Neural progenitor cell (in vitro differentiated cells): ENCODE data around the gene SLC22A23. TPM values are rescaled to one million over a fixed set of nuclear protein-coding genes. Genes with fewer than 3 reads are reported as not detected.
A peak's percentile ranks its signal among the peaks of the same experiment; 100 is the strongest.

Experiments
- DNase-seq: peaks from one replicate; pipeline ENCODE4 v3.0.0-alpha.2; 2016; ENCODE audit warnings: low spot score
- H2AFZ ChIP-seq: fragments of 200-600 bp; sonication (generic); replicated peaks from 2 replicates; pipeline ENCODE4 v1.6.1; 2016; ENCODE audit warnings: antibody characterized with exemption
- H3F3A ChIP-seq: fragments of 200-600 bp; sonication (generic); 2 replicates; pipeline ENCODE4 v1.6.1; 2016; ENCODE audit warnings: antibody characterized with exemption, low read depth
- H3K27ac ChIP-seq: fragments of 200-600 bp; sonication (generic); 2 replicates; pipeline ENCODE4 v1.5.1; 2016; ENCODE audit warnings: mild to moderate bottlenecking
- H3K27me3 ChIP-seq: fragments of 200-600 bp; sonication (generic); 2 replicates; pipeline ENCODE4 v1.6.1; 2016; ENCODE audit warnings: mild to moderate bottlenecking, moderate library complexity
- H3K36me3 ChIP-seq: fragments of 200-600 bp; sonication (generic); 2 replicates; pipeline ENCODE4 v1.5.1; 2016
- H3K4me1 ChIP-seq: fragments of 200-600 bp; sonication (generic); 2 replicates; pipeline ENCODE4 v1.6.1; 2016; ENCODE audit warnings: mixed run types
- H3K4me2 ChIP-seq: fragments of 200-600 bp; sonication (generic); 2 replicates; pipeline ENCODE4 v1.6.1; 2016
- H3K4me3 ChIP-seq: fragments of 200-600 bp; sonication (generic); 2 replicates; pipeline ENCODE4 v1.5.1; 2016
- H3K79me2 ChIP-seq: fragments of 200-600 bp; sonication (generic); 2 replicates; pipeline ENCODE4 v1.6.1; 2016; ENCODE audit warnings: low read depth
- H3K9ac ChIP-seq: fragments of 200-600 bp; sonication (generic); 2 replicates; pipeline ENCODE4 v1.6.1; 2016
- H3K9me3 ChIP-seq: fragments of 200-600 bp; sonication (generic); 2 replicates; pipeline ENCODE4 v1.5.1; 2016; ENCODE audit warnings: low read depth
- H4K20me1 ChIP-seq: fragments of 200-600 bp; sonication (generic); 2 replicates; pipeline ENCODE4 v1.6.1; 2016; ENCODE audit warnings: low read depth
- H3K27ac Mint-ChIP-seq: 3 replicates; pipeline ENCODE4 v1.8.0; 2021; ENCODE audit warnings: mixed read lengths
- H3K27me3 Mint-ChIP-seq: 2 replicates; pipeline ENCODE4 v1.8.0; 2022; ENCODE audit warnings: low read depth, mild to moderate bottlenecking, inconsistent platforms, moderate library complexity, mixed read lengths; ENCODE audit not compliant: insufficient read depth
- H3K36me3 Mint-ChIP-seq: 3 replicates; pipeline ENCODE4 v1.8.0; 2021; ENCODE audit warnings: mixed read lengths
- H3K4me1 Mint-ChIP-seq: 3 replicates; pipeline ENCODE4 v1.8.0; 2021; ENCODE audit warnings: mixed read lengths
- H3K4me3 Mint-ChIP-seq: 3 replicates; pipeline ENCODE4 v1.8.0; 2021; ENCODE audit warnings: mild to moderate bottlenecking, moderate library complexity, mixed read lengths
- H3K9me3 Mint-ChIP-seq: 3 replicates; pipeline ENCODE4 v1.8.0; 2020; ENCODE audit warnings: mixed read lengths
- EZH2 ChIP-seq: fragments of 200-600 bp; sonication (generic); IDR thresholded peaks from 2 replicates; pipeline ENCODE4 v1.6.1; 2017; ENCODE audit warnings: antibody characterized with exemption, mild to moderate bottlenecking, moderate library complexity
- EZH2phosphoT487 ChIP-seq: fragments of 200-600 bp; sonication (generic); IDR thresholded peaks from 2 replicates; pipeline ENCODE4 v1.6.1; 2017; ENCODE audit warnings: antibody characterized with exemption
- total RNA-seq: library from RNA; depleted of rRNA; stranded (reverse); fragments of >200 nt; gene quantifications from 2 replicates; pipeline ENCODE4 v1.2.3, GENCODE V29; 2015; ENCODE audit warnings: low replicate concordance
- TF ChIP-seq, protein P1 (sequence below): fragments of 200-600 bp; sonication (generic); IDR thresholded peaks from 2 replicates; pipeline ENCODE4 v1.5.1; 2017; ENCODE audit warnings: antibody characterized with exemption, mild to moderate bottlenecking

Gene SLC22A23
- total RNA-seq, 1 donor from 2014 or later, result 0.99 TPM

DNA sequence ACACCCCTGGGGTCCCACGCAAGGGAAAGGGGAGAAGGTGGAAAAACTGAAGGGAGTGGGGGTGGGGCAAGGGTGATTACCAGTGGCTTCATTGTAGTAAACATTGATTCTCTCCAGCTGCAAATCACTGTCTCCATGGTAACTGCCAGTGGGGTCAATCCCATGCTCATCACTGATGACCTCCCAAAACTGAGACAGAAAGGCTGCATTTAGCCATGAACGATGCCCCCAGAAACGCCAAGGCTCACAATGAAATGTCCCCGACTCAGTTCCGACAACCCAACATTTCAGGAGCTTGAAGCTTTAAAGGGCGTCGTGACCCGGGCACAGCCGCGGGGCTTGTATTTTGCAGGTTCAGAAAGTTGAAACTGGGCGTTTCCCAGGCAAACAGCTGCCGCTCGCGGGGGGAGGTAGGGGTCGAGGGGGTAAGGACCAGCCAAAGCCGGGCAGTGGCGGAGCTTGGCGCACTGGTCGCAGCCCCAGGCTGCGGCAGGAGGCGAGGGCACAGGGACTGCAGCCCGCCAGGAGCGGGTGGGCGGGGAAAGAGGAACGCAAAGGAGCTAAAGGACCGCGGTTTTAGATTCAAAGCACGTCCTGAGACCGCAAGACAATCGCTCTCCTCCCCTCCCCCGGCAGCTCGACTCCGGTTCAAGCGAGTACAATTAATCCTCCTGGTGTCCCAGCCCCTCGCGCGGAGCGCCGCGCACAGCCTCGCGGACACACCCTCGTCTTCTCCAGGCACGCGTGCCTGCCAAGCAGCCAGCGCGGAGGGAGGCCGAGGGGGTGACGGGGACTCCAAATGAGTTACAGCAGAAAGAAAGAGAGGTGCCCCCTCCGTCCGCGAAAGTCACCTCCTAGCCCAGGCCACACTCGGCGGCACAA, 230.1 kb downstream of the SLC22A23 start:
- H3K79me2 ChIP-seq, result peaks cover 30% of the 10 kb centered on the region
- H3K4me3 ChIP-seq, result peak overlapping the region; percentile 95
- peaks cover 22% of the 10 kb centered on the region for H3K4me1 ChIP-seq
- peaks cover 42% of the 10 kb centered on the region for H4K20me1 ChIP-seq
- Mint-ChIP-seq H3K27ac (peak overlapping the region; percentile 57), H3K9me3 (peaks cover 14% of the 10 kb centered on the region), H3K36me3 (peaks cover 27% of the 10 kb centered on the region), H3K4me1 (peaks cover 41% of the 10 kb centered on the region), H3K27me3 (peaks cover 11% of the 10 kb centered on the region), H3K4me3 (peak overlapping the region; percentile 98)
- H3K4me2 ChIP-seq, result peak overlapping the region; percentile 87
- peak overlapping the region; percentile 74 for H3K27ac ChIP-seq
- H3K9ac ChIP-seq, result peak overlapping the region; percentile 89
- peaks cover 23% of the 10 kb centered on the region for H3K27me3 ChIP-seq
- peaks cover 8% of the 10 kb centered on the region for H3K36me3 ChIP-seq
- no peak for TF ChIP-seq EZH2
- TF ChIP-seq, protein P1, sequence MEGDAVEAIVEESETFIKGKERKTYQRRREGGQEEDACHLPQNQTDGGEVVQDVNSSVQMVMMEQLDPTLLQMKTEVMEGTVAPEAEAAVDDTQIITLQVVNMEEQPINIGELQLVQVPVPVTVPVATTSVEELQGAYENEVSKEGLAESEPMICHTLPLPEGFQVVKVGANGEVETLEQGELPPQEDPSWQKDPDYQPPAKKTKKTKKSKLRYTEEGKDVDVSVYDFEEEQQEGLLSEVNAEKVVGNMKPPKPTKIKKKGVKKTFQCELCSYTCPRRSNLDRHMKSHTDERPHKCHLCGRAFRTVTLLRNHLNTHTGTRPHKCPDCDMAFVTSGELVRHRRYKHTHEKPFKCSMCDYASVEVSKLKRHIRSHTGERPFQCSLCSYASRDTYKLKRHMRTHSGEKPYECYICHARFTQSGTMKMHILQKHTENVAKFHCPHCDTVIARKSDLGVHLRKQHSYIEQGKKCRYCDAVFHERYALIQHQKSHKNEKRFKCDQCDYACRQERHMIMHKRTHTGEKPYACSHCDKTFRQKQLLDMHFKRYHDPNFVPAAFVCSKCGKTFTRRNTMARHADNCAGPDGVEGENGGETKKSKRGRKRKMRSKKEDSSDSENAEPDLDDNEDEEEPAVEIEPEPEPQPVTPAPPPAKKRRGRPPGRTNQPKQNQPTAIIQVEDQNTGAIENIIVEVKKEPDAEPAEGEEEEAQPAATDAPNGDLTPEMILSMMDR, result no peak
- no peak for TF ChIP-seq EZH2phosphoT487
- no peaks in the 10 kb centered on the region for H3K9me3 ChIP-seq
- H3F3A ChIP-seq, result peaks cover 51% of the 10 kb centered on the region
- peak; percentile 91 for DNase-seq
- H2AFZ ChIP-seq, result no peak overlapping the region

DNA sequence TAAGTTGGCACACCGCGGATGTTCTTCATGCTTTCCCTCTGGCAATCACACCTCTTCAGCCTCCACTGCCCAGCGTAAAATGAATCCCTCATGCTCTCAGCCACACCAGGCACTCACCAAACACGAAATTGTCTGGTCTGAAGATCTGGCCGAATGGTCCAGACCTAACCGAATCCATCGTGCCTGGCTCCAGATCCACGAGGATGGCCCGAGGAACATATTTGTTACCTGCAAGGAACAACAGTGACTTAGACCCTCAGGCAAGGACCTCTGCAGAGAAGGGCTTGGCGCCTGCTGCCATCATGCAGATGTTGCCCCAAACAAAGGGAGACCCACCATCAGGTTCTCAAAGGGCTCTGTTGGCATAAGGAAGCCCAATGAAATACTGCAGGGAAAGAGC, 230.8 kb downstream of the SLC22A23 start:
- Histone ChIP-seq H3K79me2 (peaks cover 30% of the 10 kb centered on the region), H3K4me1 (peaks cover 23% of the 10 kb centered on the region), H3K4me2 (peak overlapping the region; percentile 87), H3K27me3 (peaks cover 23% of the 10 kb centered on the region), H2AFZ (no peak overlapping the region), H3K27ac (no peak overlapping the region), H3K4me3 (peak overlapping the region; percentile 95), H4K20me1 (peaks cover 42% of the 10 kb centered on the region), H3K36me3 (peaks cover 8% of the 10 kb centered on the region), H3K9ac (no peak overlapping the region), H3F3A (peaks cover 47% of the 10 kb centered on the region), H3K9me3 (no peaks in the 10 kb centered on the region)
- Mint-ChIP-seq H3K4me1 (peaks cover 42% of the 10 kb centered on the region), H3K9me3 (peaks cover 14% of the 10 kb centered on the region), H3K27ac (no peak overlapping the region), H3K4me3 (peak overlapping the region; percentile 98), H3K36me3 (peaks cover 27% of the 10 kb centered on the region), H3K27me3 (peaks cover 11% of the 10 kb centered on the region)
- no peak for DNase-seq
- TF ChIP-seq, protein P1, result no peak
- TF ChIP-seq EZH2phosphoT487 (no peak), EZH2 (no peak)

DNA sequence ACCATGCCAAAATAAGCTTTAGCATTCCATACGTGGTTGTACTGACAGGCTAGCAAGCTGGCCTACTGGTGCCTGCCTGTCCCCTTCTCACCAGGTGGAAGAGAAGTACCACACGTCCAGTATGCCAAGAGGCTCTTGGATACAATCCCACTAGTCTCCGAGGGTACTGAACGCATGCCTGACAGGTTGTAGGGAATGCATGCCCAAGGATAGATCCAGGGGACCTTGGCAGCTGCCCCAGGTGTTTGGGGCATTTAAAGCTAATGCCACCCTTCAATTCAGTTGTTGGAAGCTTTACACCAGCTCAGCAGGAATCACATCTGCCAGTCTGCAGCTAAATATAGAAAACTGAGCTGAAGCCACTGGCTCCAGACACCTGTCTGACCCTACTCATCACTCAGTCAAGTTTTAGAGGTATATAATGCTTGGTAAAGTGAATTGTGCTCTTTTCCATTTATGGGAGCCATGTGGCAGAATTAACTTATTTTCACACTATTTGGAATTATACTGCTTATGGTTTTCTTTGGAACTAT, 234.3 kb downstream of the SLC22A23 start:
- Histone ChIP-seq H3K79me2 (peaks cover 30% of the 10 kb centered on the region), H3K4me2 (no peak overlapping the region)

More for the DNA sequence above, 234.3 kb downstream of the SLC22A23 start:
- Mint-ChIP-seq H3K9me3 (peaks cover 16% of the 10 kb centered on the region), H3K36me3 (peaks cover 27% of the 10 kb centered on the region), H3K27ac (no peak overlapping the region), H3K4me3 (no peak overlapping the region), H3K27me3 (peaks cover 12% of the 10 kb centered on the region), H3K4me1 (peaks cover 38% of the 10 kb centered on the region)
- no peak overlapping the region for H3K4me3 ChIP-seq
- peaks cover 14% of the 10 kb centered on the region for H3K4me1 ChIP-seq
- peaks cover 8% of the 10 kb centered on the region for H3K36me3 ChIP-seq
- H3K9me3 ChIP-seq, result no peaks in the 10 kb centered on the region
- DNase-seq, result no peak
- peaks cover 13% of the 10 kb centered on the region for H3F3A ChIP-seq
- H2AFZ ChIP-seq, result no peak overlapping the region
- H3K9ac ChIP-seq, result no peak overlapping the region
- TF ChIP-seq EZH2phosphoT487 (no peak), EZH2 (no peak)
- TF ChIP-seq, protein P1, result no peak
- no peaks in the 10 kb centered on the region for H3K27me3 ChIP-seq
- H3K27ac ChIP-seq, result no peak overlapping the region
- H4K20me1 ChIP-seq, result peaks cover 38% of the 10 kb centered on the region
